ENCODE data around the gene DES.

The DES gene

GRCh38 chr2:219420687-219421086, 2.5 kb downstream of the DES start:
- TF ChIP-seq TEAD4 (IDR thresholded peaks at IDR 0.05): no peak
- no peak for TF ChIP-seq TCF12 (IDR thresholded peaks at IDR 0.05; ENCODE audit: low read depth)
- no peak for TF ChIP-seq MAX (IDR thresholded peaks at IDR 0.05)
- TF ChIP-seq ZBTB7A (IDR thresholded peaks at IDR 0.05; ENCODE audit: low read depth): no peak
- no peak for TF ChIP-seq TAF1 (IDR thresholded peaks at IDR 0.05; ENCODE audit: low read depth)
- no peak for TF ChIP-seq YY1 (IDR thresholded peaks at IDR 0.05; ENCODE audit: low read depth)
- no peak for TF ChIP-seq USF1 (IDR thresholded peaks at IDR 0.05)
- TF ChIP-seq RAD21 (IDR thresholded peaks at IDR 0.05; ENCODE audit: low read depth): no peak
- no peak for TF ChIP-seq CEBPB (IDR thresholded peaks at IDR 0.05)
- TF ChIP-seq REST (IDR thresholded peaks at IDR 0.05; ENCODE audit: low read depth): no peak
- TF ChIP-seq EGR1 (IDR thresholded peaks at IDR 0.05): no peak
- no peak for TF ChIP-seq FOXM1 (IDR thresholded peaks at IDR 0.05; ENCODE audit: borderline replicate concordance, low read depth)
- TF ChIP-seq NFIC (IDR thresholded peaks at IDR 0.05): no peak
- TF ChIP-seq CREB1 (IDR thresholded peaks at IDR 0.05; ENCODE audit: low read depth): no peak

GRCh38 chr2:219421323-219421722, 3.1 kb downstream of the DES start:
- TF ChIP-seq TEAD4 (IDR thresholded peaks at IDR 0.05) (no peak), YY1 (IDR thresholded peaks at IDR 0.05; ENCODE audit: low read depth) (no peak), USF1 (IDR thresholded peaks at IDR 0.05) (no peak), EGR1 (IDR thresholded peaks at IDR 0.05) (no peak), CEBPB (IDR thresholded peaks at IDR 0.05) (no peak), FOXM1 (IDR thresholded peaks at IDR 0.05; ENCODE audit: borderline replicate concordance, low read depth) (no peak), NFIC (IDR thresholded peaks at IDR 0.05) (no peak), EP300 (IDR thresholded peaks at IDR 0.05; ENCODE audit: borderline replicate concordance) (no peak), MAX (IDR thresholded peaks at IDR 0.05) (no peak), TAF1 (IDR thresholded peaks at IDR 0.05; ENCODE audit: low read depth) (no peak), CREB1 (IDR thresholded peaks at IDR 0.05; ENCODE audit: low read depth) (no peak), TCF12 (IDR thresholded peaks at IDR 0.05; ENCODE audit: low read depth) (no peak), REST (IDR thresholded peaks at IDR 0.05; ENCODE audit: low read depth) (no peak), RAD21 (IDR thresholded peaks at IDR 0.05; ENCODE audit: low read depth) (no peak)

GRCh38 chr2:219422952-219423534, 4.9 kb downstream of the DES start:
- TF ChIP-seq USF1 (IDR thresholded peaks at IDR 0.05): no peak
- TF ChIP-seq NFIC (IDR thresholded peaks at IDR 0.05): no peak
- TF ChIP-seq TCF12 (IDR thresholded peaks at IDR 0.05; ENCODE audit: low read depth): no peak
- TF ChIP-seq TAF1 (IDR thresholded peaks at IDR 0.05; ENCODE audit: low read depth): no peak
- TF ChIP-seq RAD21 (IDR thresholded peaks at IDR 0.05; ENCODE audit: low read depth): no peak
- TF ChIP-seq CEBPB (IDR thresholded peaks at IDR 0.05): no peak
- TF ChIP-seq EP300 (IDR thresholded peaks at IDR 0.05; ENCODE audit: borderline replicate concordance): no peak

GRCh38 chr2:219423652-219424377, 5.6 kb downstream of the DES start:
- TF ChIP-seq YY1 (IDR thresholded peaks at IDR 0.05; ENCODE audit: low read depth): no peak
- peak; percentile 66 for TF ChIP-seq NFIC (IDR thresholded peaks at IDR 0.05)

GRCh38 chr2:219425238-219426067, 7.3 kb downstream of the DES start:
- no peak for TF ChIP-seq NFIC (IDR thresholded peaks at IDR 0.05)
